ENCODE results near the gene UTF1. TPM values are rescaled to one million over a fixed set of nuclear protein-coding genes. Genes with fewer than 3 reads are reported as not detected.

The UTF1 gene
- total RNA-seq, 4 donors from 2014 or later, result not detected

DNA sequence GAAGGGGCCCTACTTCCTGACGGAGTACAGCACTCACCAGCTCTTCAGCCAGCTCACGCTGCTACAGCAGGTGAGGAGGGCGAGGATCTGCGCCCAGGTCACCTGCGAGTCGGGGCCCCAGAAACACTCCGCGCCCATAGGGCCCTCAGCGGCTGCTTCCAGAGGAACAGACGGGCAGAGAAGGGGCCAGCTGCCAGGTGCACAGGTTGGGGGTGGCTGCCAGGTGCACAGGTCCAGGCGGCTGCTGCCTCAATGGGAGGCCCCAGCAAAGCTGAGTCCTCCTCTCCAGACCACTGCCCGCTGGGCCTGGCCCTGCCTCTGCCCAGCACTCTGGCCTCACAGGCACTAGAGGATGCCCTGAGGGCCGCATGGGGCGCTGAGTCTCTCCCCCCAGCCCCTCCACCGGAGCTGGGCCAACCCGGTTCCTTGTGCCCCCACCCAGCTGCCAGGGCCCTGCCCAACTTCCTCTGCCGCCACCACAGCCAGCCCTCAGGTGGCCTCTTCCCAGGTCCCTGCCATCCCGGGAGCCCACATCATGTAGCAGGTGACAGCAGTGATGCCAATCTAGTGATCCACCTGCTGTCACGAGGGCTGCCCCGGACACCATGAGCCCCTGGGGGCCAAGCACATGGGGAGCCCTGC, 17.0 kb upstream of the UTF1 start:
- no peaks in the 10 kb centered on the region for H3K4me1 ChIP-seq
- no peak overlapping the region for H3K4me3 ChIP-seq (replicated peaks in 1 of 3)
- intact Hi-C loops (cut with DNase I), result no loop called here
- WGBS, 2 donors, result 91 to 99% methylated on average over 7 to 13 of the region's 20 CpGs
- no peak for DNase-seq
- H3K27me3 ChIP-seq, result no peaks in the 10 kb centered on the region
- TF ChIP-seq, protein P1, sequence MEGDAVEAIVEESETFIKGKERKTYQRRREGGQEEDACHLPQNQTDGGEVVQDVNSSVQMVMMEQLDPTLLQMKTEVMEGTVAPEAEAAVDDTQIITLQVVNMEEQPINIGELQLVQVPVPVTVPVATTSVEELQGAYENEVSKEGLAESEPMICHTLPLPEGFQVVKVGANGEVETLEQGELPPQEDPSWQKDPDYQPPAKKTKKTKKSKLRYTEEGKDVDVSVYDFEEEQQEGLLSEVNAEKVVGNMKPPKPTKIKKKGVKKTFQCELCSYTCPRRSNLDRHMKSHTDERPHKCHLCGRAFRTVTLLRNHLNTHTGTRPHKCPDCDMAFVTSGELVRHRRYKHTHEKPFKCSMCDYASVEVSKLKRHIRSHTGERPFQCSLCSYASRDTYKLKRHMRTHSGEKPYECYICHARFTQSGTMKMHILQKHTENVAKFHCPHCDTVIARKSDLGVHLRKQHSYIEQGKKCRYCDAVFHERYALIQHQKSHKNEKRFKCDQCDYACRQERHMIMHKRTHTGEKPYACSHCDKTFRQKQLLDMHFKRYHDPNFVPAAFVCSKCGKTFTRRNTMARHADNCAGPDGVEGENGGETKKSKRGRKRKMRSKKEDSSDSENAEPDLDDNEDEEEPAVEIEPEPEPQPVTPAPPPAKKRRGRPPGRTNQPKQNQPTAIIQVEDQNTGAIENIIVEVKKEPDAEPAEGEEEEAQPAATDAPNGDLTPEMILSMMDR (IDR thresholded peaks at IDR 0.05), result no peak
- TF ChIP-seq POLR2A (IDR thresholded peaks at IDR 0.05), result no peak
- no peaks in the 10 kb centered on the region for H3K9me3 ChIP-seq
- H3K27ac ChIP-seq, result no peak overlapping the region
- H3K36me3 ChIP-seq, result no peaks in the 10 kb centered on the region

DNA sequence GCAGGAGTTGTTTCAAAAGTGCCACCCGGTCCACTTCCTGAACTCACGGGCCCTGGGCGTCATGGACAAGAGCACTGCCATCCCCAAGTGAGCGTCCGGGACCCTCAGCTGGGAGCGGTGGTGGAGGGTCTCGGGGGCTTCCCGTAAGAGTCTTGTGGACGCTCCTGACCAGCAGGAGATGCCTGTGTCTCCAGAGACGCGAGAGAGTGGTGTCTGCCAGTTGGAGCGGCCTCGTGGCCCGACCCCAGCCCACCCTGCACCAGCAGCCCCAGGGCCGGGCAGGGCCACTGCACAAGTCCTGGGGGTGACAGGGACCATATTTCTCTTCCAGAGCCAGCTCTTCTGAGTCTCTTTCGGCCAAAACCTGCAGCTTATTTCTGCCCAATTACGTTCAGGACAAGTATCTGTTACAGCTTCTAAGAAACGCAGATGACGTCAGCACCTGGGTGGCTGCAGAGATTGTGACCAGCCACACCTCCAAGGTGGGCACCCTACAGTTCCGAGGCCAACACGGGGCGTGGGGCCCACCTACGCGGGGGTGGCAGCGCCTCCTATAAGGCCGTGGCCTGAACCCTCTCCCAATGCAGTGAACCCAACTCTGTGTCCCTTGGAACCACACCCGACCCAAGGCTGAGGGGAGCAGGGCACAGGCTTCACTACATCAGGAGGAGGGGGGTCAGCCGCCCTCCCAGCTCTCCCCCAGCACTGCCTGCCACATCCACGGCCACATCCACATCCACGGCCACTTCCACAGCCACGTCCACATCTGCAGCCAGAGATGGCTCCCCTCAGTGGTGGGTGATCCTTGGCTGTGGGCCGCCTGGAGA, 16.2 kb upstream of the UTF1 start:
- intact Hi-C loops (cut with DNase I), result no loop called here
- Histone ChIP-seq H3K27ac (no peak overlapping the region), H3K27me3 (no peaks in the 10 kb centered on the region), H3K4me1 (no peaks in the 10 kb centered on the region), H3K36me3 (no peaks in the 10 kb centered on the region), H3K4me3 (replicated peaks in 1 of 3) (no peak overlapping the region), H3K9me3 (no peaks in the 10 kb centered on the region)
- no peak for TF ChIP-seq POLR2A (IDR thresholded peaks at IDR 0.05)
- TF ChIP-seq, protein P1 (IDR thresholded peaks at IDR 0.05), result no peak
- WGBS, 2 donors, result 87 to 92% methylated on average over 19 to 31 of the region's 32 CpGs
- no peak for DNase-seq

DNA sequence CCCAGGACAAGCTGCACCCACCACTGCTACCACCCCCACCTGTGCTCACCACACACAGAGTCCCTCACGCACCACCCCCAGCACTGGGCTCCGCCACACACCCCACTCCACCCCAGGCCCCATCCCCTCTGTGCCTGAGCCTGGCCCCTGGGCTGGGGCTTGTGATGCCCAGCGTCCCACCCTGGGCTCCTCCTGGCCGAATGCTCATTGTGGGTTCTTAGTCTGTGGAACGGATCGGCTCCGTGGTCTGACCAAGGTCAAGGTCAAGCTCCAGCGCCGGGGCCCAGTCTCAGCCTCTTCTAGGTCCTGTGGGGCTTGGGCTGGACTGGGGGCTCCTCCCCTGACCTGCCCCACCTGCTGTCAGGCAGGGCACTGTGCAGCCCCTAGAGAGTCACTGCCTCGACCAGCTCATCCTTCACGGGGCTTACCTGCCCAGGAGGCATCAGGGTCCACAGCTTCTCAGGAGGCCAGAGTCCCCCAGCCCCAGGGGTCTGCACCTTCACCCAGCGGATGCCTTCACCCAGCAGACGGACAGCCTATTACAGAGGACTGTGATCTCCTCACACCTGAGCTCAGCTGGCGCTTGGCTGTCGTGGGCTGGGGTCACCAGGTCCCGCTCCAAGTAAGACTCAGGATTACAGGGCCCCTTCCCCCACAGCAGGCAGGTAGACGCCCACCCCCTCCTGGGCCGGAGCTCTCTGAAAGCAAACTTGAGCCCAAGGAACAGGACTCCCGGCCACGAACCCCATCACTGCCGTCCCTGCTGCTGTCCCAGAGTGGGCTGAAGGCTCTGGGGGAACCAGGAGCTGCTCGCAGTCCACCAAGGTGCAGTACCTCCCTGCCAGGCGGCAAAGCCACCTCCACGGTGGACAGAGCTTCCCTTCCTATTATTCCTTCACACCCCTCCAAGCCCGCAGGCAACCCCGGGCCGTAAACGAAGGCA, 15.3 kb upstream of the UTF1 start:
- Histone ChIP-seq H3K27ac (no peak overlapping the region), H3K9me3 (no peaks in the 10 kb centered on the region), H3K4me1 (no peaks in the 10 kb centered on the region), H3K27me3 (no peaks in the 10 kb centered on the region), H3K4me3 (replicated peaks in 1 of 3) (no peak overlapping the region), H3K36me3 (no peaks in the 10 kb centered on the region)
- intact Hi-C loops (cut with DNase I), result no loop called here
- WGBS, 2 donors, result 83 to 93% methylated on average over 14 to 22 of the region's 28 CpGs
- TF ChIP-seq, protein P1 (IDR thresholded peaks at IDR 0.05), result no peak
- no peak for TF ChIP-seq POLR2A (IDR thresholded peaks at IDR 0.05)
- no peak for DNase-seq

DNA sequence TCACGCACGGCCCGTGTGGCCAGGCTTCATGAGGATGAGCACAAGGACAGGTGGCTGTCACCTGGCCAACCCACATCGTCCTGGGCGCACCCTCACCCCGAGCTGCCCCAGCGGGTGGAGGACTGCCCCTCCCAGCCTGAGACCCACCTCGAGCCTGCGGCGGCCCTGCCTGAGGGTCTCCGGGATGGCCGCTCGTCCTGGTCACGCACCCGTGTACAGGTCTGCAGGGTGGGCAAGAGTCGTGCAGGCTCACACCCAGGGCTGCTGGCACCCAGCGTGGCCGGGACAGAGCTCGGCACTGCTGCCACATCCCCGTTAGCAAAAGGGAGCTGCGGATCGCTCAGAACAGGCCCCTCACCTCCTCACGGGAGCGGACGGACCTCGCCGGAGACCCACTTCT, 14.4 kb upstream of the UTF1 start:
- no peak overlapping the region for H3K27ac ChIP-seq
- H3K9me3 ChIP-seq, result no peaks in the 10 kb centered on the region
- no peaks in the 10 kb centered on the region for H3K36me3 ChIP-seq
- TF ChIP-seq, protein P1 (IDR thresholded peaks at IDR 0.05), result no peak
- TF ChIP-seq POLR2A (IDR thresholded peaks at IDR 0.05), result no peak
- H3K27me3 ChIP-seq, result no peaks in the 10 kb centered on the region
- no peak overlapping the region for H3K4me3 ChIP-seq (replicated peaks in 1 of 3)
- no peaks in the 10 kb centered on the region for H3K4me1 ChIP-seq
- DNase-seq, result no peak
- intact Hi-C loops (cut with DNase I), result no loop called here
- WGBS, 2 donors, result 95 to 98% methylated on average over 14 to 16 of the region's 27 CpGs
